OCI-LY1 (cell line): ENCODE results near the gene IL1RAPL2.

Experiments used
- EZH2 ChIP-seq: fragments of 200-600 bp; sonication (generic), shearing (Covaris generic); IDR thresholded peaks from 2 replicates; pipeline ENCODE4 v1.8.0; 2017; ENCODE audit warnings: borderline replicate concordance, mixed run types, mild to moderate bottlenecking, antibody characterized with exemption, low read length, moderate library complexity, mixed read lengths
- TF ChIP-seq, protein P1 (sequence below): fragments of 200-600 bp; sonication (generic), shearing (Covaris generic); IDR thresholded peaks from 2 replicates; pipeline ENCODE4 v1.5.1; 2017; ENCODE audit warnings: mild to moderate bottlenecking, antibody characterized with exemption, low read length, moderate library complexity, mixed read lengths

DNA sequence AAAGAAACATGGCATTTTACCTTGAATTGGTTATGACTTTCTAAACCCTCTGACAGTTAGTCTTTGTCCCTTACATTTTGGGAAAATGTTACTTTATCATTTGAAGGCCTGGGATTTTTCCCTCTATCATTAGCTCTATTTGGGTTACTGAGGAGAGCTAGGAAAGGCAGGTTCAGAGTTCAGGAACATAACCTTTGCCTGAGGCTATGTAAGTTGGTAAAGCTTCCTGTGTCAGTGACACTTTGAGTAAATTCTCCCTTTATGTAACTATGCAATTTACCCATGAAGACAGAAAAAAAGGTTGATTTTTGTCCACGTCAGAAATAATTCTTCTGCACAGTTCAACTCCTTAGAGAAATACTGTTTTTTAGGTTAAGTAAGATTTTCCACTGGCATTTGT, 1084.6 kb downstream of the IL1RAPL2 start:
- TF ChIP-seq, protein P1, sequence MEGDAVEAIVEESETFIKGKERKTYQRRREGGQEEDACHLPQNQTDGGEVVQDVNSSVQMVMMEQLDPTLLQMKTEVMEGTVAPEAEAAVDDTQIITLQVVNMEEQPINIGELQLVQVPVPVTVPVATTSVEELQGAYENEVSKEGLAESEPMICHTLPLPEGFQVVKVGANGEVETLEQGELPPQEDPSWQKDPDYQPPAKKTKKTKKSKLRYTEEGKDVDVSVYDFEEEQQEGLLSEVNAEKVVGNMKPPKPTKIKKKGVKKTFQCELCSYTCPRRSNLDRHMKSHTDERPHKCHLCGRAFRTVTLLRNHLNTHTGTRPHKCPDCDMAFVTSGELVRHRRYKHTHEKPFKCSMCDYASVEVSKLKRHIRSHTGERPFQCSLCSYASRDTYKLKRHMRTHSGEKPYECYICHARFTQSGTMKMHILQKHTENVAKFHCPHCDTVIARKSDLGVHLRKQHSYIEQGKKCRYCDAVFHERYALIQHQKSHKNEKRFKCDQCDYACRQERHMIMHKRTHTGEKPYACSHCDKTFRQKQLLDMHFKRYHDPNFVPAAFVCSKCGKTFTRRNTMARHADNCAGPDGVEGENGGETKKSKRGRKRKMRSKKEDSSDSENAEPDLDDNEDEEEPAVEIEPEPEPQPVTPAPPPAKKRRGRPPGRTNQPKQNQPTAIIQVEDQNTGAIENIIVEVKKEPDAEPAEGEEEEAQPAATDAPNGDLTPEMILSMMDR = no peak
- TF ChIP-seq EZH2 = no peak
